Neural cell (in vitro differentiated cells): ENCODE results near the gene SRPK1. TPM values are rescaled to one million over a fixed set of nuclear protein-coding genes. Genes with fewer than 3 reads are reported as not detected.

Experiments
- H2AFZ ChIP-seq: fragments of 200-600, 300-800 bp; sonication (generic), shearing (Covaris generic); 2 replicates; pipeline ENCODE4 v1.6.0; 2014; ENCODE audit warnings: low read depth, mild to moderate bottlenecking, antibody characterized with exemption, low read length, moderate library complexity
- H3F3A ChIP-seq: fragments of 200-600 bp; shearing (Covaris generic); 2 replicates; pipeline ENCODE4 v1.6.1; 2016; ENCODE audit warnings: mild to moderate bottlenecking, moderate library complexity, mixed read lengths, antibody characterized with exemption, low read length; ENCODE audit not compliant: insufficient read depth, poor library complexity, severe bottlenecking
- H3K27ac ChIP-seq: fragments of 200-600, 300-800 bp; sonication (generic), shearing (Covaris generic); 2 replicates; pipeline ENCODE4 v1.5.1; 2014; ENCODE audit warnings: mild to moderate bottlenecking, low read length, moderate library complexity
- H3K27me3 ChIP-seq: fragments of 300-800, 200-600 bp; sonication (generic), shearing (Covaris generic); 2 replicates; pipeline ENCODE4 v1.6.0; 2014; ENCODE audit warnings: mild to moderate bottlenecking, low read depth, low read length, moderate library complexity; ENCODE audit not compliant: insufficient read depth
- H3K36me3 ChIP-seq: fragments of 300-800, 200-600 bp; sonication (generic), shearing (Covaris generic); 2 replicates; pipeline ENCODE4 v1.5.1; 2014; ENCODE audit warnings: mild to moderate bottlenecking, antibody characterized with exemption, low read length, moderate library complexity; ENCODE audit not compliant: insufficient read depth
- H3K4me2 ChIP-seq: fragments of 300-800, 200-600 bp; sonication (generic), shearing (Covaris generic); 2 replicates; pipeline ENCODE4 v1.6.0; 2014; ENCODE audit warnings: mild to moderate bottlenecking, low read length
- H3K4me3 ChIP-seq: fragments of 300-800, 200-600 bp; sonication (generic), shearing (Covaris generic); 2 replicates; pipeline ENCODE4 v1.5.1; 2014; ENCODE audit warnings: mild to moderate bottlenecking, low read length, moderate library complexity
- H3K79me2 ChIP-seq: fragments of 200-600 bp; shearing (Covaris generic); replicated peaks from 2 replicates; pipeline ENCODE4 v1.6.0; 2014; ENCODE audit warnings: mild to moderate bottlenecking, low read length, moderate library complexity; ENCODE audit not compliant: insufficient read depth
- H3K9ac ChIP-seq: fragments of 300-800, 200-600 bp; sonication (generic), shearing (Covaris generic); 2 replicates; pipeline ENCODE4 v1.6.1; 2016; ENCODE audit warnings: mild to moderate bottlenecking, low read length, mixed read lengths
- H3K9me2 ChIP-seq: fragments of 200-600 bp; shearing (Covaris generic); 2 replicates; pipeline ENCODE4 v1.6.1; 2016; ENCODE audit warnings: mild to moderate bottlenecking, low read length, mixed read lengths; ENCODE audit not compliant: insufficient read depth
- H3K9me3 ChIP-seq: fragments of 200-600, 300-800 bp; sonication (generic), shearing (Covaris generic); 2 replicates; pipeline ENCODE4 v1.6.1; 2016; ENCODE audit warnings: mild to moderate bottlenecking, mixed run types, low read length, moderate library complexity, mixed read lengths
- H4K20me1 ChIP-seq: fragments of 200-600 bp; shearing (Covaris generic); 2 replicates; pipeline ENCODE4 v1.6.1; 2016; ENCODE audit warnings: mild to moderate bottlenecking, mixed run types; ENCODE audit not compliant: insufficient read depth
- EP300 ChIP-seq: fragments of 450-650 bp; conservative IDR thresholded peaks from 2 replicates; pipeline ENCODE4 v1.6.1; 2014; ENCODE audit warnings: antibody characterized with exemption, mild to moderate bottlenecking, moderate library complexity; ENCODE audit not compliant: poor library complexity, severe bottlenecking
- EZH2 ChIP-seq: fragments of 200-600, 300-800 bp; shearing (Covaris generic), sonication (generic); IDR thresholded peaks from 2 replicates; pipeline ENCODE4 v1.6.1; 2014; ENCODE audit warnings: antibody characterized with exemption, low read length, borderline replicate concordance, mild to moderate bottlenecking; ENCODE audit not compliant: insufficient read depth, poor library complexity, severe bottlenecking
- MXI1 ChIP-seq: fragments of 450-650 bp; conservative IDR thresholded peaks from 2 replicates; pipeline ENCODE4 v1.6.1; 2014; ENCODE audit warnings: antibody characterized with exemption, mild to moderate bottlenecking; ENCODE audit not compliant: poor library complexity, severe bottlenecking
- POLR2AphosphoS5 ChIP-seq: IDR thresholded peaks from 2 replicates; pipeline ENCODE4 v1.6.1; 2012
- RAD21 ChIP-seq: fragments of 450-650 bp; conservative IDR thresholded peaks from 2 replicates; pipeline ENCODE4 v1.6.1; 2014; ENCODE audit warnings: antibody characterized with exemption, mild to moderate bottlenecking, moderate library complexity
- SMC3 ChIP-seq: fragments of 450-650 bp; conservative IDR thresholded peaks from 2 replicates; pipeline ENCODE4 v1.6.1; 2014; ENCODE audit warnings: antibody characterized with exemption, mild to moderate bottlenecking, moderate library complexity; ENCODE audit not compliant: poor library complexity
- TAF1 ChIP-seq: IDR thresholded peaks from 2 replicates; pipeline ENCODE4 v1.6.1; 2012; ENCODE audit warnings: low read depth
- polyA plus RNA-seq: library from polyadenylated mRNA; depleted of rRNA; stranded (reverse); fragments of >200 nt; gene quantifications from 2 replicates; pipeline ENCODE4 v1.2.3, GENCODE V29; 2014
- TF ChIP-seq, protein P1 (sequence below): IDR thresholded peaks from 2 replicates; pipeline ENCODE4 v1.6.1; 2012; ENCODE audit warnings: borderline replicate concordance
- TF ChIP-seq, protein P2 (sequence below): fragments of 450-650 bp; IDR thresholded peaks from 2 replicates; pipeline ENCODE4 v1.5.1; 2014; ENCODE audit warnings: antibody characterized with exemption, mild to moderate bottlenecking, moderate library complexity; ENCODE audit not compliant: poor library complexity, severe bottlenecking

SRPK1 gene
- polyA plus RNA-seq, 1 donor from 2014 or later, result 39.9 TPM

DNA sequence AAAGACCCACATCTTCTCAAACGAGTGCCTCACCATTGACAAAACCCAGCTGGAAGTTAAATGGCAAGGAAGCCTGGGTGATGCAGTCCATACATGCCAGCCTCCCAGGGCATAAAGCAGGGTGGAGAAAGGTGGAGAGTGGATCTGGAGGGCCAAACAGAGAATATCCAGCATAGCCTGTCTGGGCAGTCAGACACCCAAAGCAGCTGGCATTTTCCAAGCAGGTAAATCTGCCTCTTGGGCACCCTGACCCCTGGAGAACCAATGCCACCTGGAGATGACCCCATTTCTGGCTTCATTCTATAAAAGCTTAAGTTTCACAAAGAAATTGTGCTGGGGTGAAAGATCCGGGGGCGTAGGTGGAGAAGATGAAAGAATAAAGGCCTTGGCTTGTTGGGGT is 5.1 kb upstream of the SRPK1 start:
- Histone ChIP-seq H3K36me3 (no peaks in the 10 kb centered on the region), H3K4me3 (no peak overlapping the region), H3K9ac (no peak overlapping the region), H2AFZ (no peak overlapping the region), H3K9me3 (no peaks in the 10 kb centered on the region), H3K27me3 (no peaks in the 10 kb centered on the region), H3K79me2 (peaks cover 5% of the 10 kb centered on the region), H3F3A (no peaks in the 10 kb centered on the region), H4K20me1 (no peaks in the 10 kb centered on the region), H3K4me2 (no peak overlapping the region), H3K9me2 (no peaks in the 10 kb centered on the region), H3K27ac (no peak overlapping the region)
- TF ChIP-seq, protein P1, sequence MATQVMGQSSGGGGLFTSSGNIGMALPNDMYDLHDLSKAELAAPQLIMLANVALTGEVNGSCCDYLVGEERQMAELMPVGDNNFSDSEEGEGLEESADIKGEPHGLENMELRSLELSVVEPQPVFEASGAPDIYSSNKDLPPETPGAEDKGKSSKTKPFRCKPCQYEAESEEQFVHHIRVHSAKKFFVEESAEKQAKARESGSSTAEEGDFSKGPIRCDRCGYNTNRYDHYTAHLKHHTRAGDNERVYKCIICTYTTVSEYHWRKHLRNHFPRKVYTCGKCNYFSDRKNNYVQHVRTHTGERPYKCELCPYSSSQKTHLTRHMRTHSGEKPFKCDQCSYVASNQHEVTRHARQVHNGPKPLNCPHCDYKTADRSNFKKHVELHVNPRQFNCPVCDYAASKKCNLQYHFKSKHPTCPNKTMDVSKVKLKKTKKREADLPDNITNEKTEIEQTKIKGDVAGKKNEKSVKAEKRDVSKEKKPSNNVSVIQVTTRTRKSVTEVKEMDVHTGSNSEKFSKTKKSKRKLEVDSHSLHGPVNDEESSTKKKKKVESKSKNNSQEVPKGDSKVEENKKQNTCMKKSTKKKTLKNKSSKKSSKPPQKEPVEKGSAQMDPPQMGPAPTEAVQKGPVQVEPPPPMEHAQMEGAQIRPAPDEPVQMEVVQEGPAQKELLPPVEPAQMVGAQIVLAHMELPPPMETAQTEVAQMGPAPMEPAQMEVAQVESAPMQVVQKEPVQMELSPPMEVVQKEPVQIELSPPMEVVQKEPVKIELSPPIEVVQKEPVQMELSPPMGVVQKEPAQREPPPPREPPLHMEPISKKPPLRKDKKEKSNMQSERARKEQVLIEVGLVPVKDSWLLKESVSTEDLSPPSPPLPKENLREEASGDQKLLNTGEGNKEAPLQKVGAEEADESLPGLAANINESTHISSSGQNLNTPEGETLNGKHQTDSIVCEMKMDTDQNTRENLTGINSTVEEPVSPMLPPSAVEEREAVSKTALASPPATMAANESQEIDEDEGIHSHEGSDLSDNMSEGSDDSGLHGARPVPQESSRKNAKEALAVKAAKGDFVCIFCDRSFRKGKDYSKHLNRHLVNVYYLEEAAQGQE, result no peak
- TF ChIP-seq SMC3, result no peak
- TF ChIP-seq MXI1, result no peak
- no peak for TF ChIP-seq EZH2
- TF ChIP-seq EP300, result no peak
- no peak for TF ChIP-seq POLR2AphosphoS5
- TF ChIP-seq, protein P2, sequence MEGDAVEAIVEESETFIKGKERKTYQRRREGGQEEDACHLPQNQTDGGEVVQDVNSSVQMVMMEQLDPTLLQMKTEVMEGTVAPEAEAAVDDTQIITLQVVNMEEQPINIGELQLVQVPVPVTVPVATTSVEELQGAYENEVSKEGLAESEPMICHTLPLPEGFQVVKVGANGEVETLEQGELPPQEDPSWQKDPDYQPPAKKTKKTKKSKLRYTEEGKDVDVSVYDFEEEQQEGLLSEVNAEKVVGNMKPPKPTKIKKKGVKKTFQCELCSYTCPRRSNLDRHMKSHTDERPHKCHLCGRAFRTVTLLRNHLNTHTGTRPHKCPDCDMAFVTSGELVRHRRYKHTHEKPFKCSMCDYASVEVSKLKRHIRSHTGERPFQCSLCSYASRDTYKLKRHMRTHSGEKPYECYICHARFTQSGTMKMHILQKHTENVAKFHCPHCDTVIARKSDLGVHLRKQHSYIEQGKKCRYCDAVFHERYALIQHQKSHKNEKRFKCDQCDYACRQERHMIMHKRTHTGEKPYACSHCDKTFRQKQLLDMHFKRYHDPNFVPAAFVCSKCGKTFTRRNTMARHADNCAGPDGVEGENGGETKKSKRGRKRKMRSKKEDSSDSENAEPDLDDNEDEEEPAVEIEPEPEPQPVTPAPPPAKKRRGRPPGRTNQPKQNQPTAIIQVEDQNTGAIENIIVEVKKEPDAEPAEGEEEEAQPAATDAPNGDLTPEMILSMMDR, result no peak

DNA sequence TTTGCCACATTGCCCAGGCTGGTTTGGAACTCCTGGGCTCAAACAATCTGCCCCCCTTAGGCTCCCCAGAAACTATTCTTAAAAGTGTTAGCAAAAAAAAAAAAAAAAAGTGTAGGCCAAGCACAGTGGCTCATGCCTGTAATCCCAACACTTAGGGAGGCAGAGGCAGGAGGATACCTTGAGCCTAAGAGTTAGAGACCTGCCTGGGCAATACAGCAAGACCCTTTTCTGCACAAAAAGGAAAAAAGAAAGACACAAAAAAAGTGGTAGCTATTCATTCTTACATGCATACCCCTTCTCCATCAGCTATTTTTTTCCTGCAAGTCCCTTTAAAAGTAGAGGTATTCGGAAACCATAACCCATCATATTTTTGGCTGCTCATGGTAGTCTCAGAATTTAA is 3.2 kb upstream of the SRPK1 start:
- H3K9me3 ChIP-seq, result no peaks in the 10 kb centered on the region
- H3K9me2 ChIP-seq, result no peaks in the 10 kb centered on the region

More for the DNA sequence above, 3.2 kb upstream of the SRPK1 start:
- Histone ChIP-seq H3K27me3 (no peaks in the 10 kb centered on the region), H3K27ac (no peak overlapping the region), H3F3A (no peaks in the 10 kb centered on the region), H2AFZ (no peak overlapping the region), H4K20me1 (no peaks in the 10 kb centered on the region), H3K9ac (no peak overlapping the region), H3K4me2 (no peak overlapping the region), H3K36me3 (no peaks in the 10 kb centered on the region), H3K4me3 (no peak overlapping the region), H3K79me2 (peaks cover 17% of the 10 kb centered on the region)
- TF ChIP-seq RAD21 (no peak), TAF1 (no peak), SMC3 (no peak), MXI1 (no peak), EP300 (no peak), POLR2AphosphoS5 (no peak), EZH2 (no peak)
- TF ChIP-seq, protein P1, result no peak
- TF ChIP-seq, protein P2, result no peak
